GM21360 (cell line): ENCODE data around the gene TRIP10.
"Not testable (repeated sequence)": the region's sequence is repeated elsewhere in the genome, so short reads cannot be mapped to it uniquely, and the experiment has no call there.

Source experiments
- ATAC-seq: cut with Tn5 transposase; IDR thresholded peaks from one replicate; pipeline ENCODE4 v1.9.1; 2021; ENCODE audit warnings: mild to moderate bottlenecking, moderate library complexity; ENCODE audit not compliant: unreplicated experiment

The TRIP10 gene, protein sequence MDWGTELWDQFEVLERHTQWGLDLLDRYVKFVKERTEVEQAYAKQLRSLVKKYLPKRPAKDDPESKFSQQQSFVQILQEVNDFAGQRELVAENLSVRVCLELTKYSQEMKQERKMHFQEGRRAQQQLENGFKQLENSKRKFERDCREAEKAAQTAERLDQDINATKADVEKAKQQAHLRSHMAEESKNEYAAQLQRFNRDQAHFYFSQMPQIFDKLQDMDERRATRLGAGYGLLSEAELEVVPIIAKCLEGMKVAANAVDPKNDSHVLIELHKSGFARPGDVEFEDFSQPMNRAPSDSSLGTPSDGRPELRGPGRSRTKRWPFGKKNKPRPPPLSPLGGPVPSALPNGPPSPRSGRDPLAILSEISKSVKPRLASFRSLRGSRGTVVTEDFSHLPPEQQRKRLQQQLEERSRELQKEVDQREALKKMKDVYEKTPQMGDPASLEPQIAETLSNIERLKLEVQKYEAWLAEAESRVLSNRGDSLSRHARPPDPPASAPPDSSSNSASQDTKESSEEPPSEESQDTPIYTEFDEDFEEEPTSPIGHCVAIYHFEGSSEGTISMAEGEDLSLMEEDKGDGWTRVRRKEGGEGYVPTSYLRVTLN

GRCh38 chr19:6739390-6739882, at the start of gene TRIP10:
TSS of gene TRIP10 (plus strand) at chr19:6739680. CDS start at chr19:6739762, 82 bp downstream.
- no peak for ATAC-seq

GRCh38 chr19:6690160-6690885, 49.2 kb upstream of the TRIP10 start:
- ATAC-seq: no peak

GRCh38 chr19:6691342-6691741, 48.1 kb upstream of the TRIP10 start:
- ATAC-seq: no peak

DNA sequence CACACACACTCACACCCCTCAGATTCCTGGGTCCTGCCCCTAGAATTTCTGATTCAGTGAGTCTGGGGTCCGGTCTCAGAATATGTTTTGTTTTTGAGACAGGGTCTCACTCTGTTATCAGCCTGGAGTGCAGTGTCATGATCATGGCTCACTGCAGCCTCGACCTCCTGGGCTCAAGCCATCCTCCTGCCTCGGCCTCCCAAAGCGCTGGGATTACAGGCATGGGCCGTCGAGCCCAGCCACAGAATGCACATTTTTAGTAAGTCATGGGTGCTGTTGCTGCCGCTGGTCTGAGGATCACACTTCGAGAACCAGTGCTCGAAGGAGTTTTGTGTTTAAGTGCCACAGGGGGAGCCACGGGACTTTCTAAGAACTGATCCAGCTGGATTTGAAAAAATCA, 47.5 kb upstream of the TRIP10 start:
- ATAC-seq: no peak

DNA sequence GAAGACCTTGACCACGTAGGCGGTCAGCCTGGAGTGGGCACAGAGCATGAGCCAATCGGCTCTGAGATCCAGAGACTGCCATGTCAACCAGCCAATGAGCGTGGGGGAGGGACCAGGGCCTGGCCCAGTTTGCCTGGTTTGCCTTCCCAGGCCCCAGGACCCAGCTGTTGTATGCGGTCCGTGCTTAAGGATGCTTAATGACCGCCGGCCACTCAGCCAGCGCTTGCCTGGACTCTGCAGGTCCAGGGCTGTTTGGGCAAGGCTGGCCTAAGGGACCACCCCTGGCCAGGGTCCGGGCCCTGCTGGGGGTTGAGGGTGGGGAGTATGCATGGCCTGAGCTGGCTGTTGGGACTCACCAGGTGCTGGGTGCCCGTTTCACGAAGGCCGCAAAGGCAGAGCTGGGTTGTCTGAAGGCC, 46.4 kb upstream of the TRIP10 start:
- no peak for ATAC-seq

- ATAC-seq: no peak
These were observed 45.8 kb upstream of the TRIP10 start for GRCh38 chr19:6693681-6694080.

- no peak for ATAC-seq
These were observed 45.2 kb upstream of the TRIP10 start for GRCh38 chr19:6694147-6694815.

GRCh38 chr19:6696239-6696820, 43.1 kb upstream of the TRIP10 start:
- no peak for ATAC-seq

- ATAC-seq: no peak
These were observed 42.2 kb upstream of the TRIP10 start for GRCh38 chr19:6697291-6697690.

- ATAC-seq: no peak
These were observed 39.5 kb upstream of the TRIP10 start for GRCh38 chr19:6699935-6700334.

GRCh38 chr19:6700586-6701316, 38.7 kb upstream of the TRIP10 start:
- no peak for ATAC-seq

GRCh38 chr19:6705931-6706632, 33.4 kb upstream of the TRIP10 start:
- no peak for ATAC-seq

DNA sequence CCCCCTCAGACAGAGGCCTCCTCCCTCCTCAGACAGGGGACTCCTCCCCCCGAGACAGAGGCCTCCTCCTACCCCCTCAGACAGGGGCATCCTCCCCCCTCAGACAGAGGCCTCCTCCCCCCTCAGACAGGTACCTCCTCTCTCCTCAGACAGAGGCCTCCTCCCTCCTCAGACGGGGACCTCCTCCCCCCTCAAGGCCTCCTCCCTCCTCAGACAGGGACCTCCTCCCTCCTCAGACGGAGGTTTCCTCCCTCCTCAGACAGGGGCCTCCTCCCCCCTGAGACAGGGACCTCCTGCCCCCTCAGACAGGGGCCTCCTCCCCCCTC, 32.9 kb upstream of the TRIP10 start:
- no peak for ATAC-seq

DNA sequence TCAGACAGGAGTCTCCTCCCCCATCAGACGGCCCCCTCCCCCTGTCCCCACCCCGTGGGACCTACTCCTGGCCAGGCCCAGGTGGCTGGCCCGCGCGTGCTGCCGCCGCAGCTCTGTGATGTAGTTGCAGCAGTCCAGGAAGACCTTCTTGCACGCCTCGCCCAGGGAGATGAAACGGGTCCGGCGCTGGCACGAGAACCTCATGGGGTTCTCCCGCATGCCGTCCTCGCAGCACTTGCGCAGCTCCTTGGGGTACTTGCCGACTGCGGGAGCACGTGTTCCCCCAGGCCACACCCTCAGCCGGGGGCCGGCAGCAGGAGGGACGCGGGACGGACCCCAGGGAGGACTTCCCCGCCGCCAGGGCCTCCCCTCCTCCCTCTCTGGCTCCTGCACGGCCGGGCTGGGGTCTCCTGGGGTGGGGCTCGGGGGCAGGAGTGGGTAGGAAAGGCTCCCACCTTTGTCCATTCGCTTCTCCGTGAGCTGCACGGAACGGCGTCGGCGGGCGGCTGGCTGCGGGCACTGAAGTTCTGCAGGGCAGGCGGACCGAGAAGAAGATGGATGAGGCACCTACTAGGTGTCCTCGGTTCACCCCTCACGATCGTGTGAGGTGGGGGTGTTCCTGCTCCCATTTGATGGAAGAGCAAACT, 32.3 kb upstream of the TRIP10 start:
- ATAC-seq: no peak

- ATAC-seq: no peak
These were observed 31.8 kb upstream of the TRIP10 start for GRCh38 chr19:6707658-6708018.

GRCh38 chr19:6708346-6708745, 31.1 kb upstream of the TRIP10 start:
- ATAC-seq: no peak

- not testable (repeated sequence) for ATAC-seq
These were observed 30.6 kb upstream of the TRIP10 start for GRCh38 chr19:6708913-6709312.

DNA sequence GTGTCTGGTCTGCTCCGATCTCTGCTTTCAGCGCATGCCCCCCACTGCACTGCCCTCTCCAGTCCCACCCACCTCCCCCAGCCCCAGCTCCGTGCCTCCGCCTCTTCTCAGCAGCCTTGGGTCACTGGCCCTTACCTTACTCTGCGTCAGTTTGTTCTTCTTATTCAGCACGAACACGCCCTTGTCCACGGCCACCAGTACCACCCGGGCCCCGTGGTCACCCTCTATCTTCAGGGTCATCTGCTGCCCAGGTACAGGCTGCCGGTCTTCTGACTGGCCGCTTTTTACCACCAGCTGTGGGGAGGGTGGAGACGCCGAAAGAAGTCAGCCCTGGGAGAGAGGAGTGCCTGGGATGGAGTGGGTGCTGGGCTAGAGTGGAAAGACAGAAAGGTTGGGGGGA, 29.9 kb upstream of the TRIP10 start:
- ATAC-seq: no peak
